GM19035 (cell line): ENCODE results near the gene LDHB.
A peak's percentile ranks its signal among the peaks of the same experiment; 100 is the strongest.
"Not testable (repeated sequence)": the region's sequence is repeated elsewhere in the genome, so short reads cannot be mapped to it uniquely, and the experiment has no call there.

Experiments used
- ATAC-seq: cut with Tn5 transposase; IDR thresholded peaks from one replicate; pipeline ENCODE4 v1.9.1; 2021; ENCODE audit not compliant: unreplicated experiment

The LDHB gene

DNA sequence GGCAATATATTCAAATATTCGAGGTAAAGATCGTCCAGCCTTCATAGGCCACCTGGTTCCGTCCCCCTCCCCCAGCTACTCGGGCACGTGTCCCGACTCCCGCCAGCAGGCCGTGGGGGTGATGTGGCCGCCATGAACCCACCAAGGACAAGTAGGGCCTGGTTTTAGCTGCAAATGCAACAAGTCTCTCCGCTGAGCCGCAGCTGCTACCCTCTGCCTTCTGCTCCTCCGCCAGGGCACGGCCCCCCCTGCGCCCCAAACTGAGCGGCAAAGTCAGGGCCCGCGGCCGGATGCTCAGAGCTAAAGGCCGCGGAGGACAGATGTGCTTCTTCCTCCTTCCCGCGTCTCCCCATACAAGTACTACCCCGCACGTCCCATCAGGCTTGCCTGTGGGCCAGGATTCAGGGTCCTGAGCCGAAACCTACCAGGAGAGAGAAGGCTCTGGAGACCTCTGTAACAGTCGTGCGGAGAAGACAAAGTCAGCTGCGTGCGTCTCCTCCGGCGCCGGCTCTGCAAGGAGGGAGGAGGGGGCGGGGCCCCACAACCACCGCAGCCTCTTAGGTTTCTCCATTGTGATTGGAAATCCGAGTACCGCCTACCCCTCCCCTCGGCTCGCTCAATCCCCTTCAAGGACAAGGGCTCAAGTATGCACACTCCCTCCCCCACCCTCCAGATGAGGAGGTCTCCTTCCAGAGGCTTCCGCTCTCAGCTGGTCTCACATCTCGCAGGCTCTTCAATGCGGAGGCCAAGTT, at the start of gene LDHB:
Gene LDHB, minus strand, starts transcription at position 517 of the 752 bp plus-strand sequence. CDS start 3,171 bp downstream, outside the sequence.
- ATAC-seq, result peak; percentile 95

GRCh38 chr12:21704847-21705246, 47.2 kb upstream of the LDHB start:
- no peak for ATAC-seq

DNA sequence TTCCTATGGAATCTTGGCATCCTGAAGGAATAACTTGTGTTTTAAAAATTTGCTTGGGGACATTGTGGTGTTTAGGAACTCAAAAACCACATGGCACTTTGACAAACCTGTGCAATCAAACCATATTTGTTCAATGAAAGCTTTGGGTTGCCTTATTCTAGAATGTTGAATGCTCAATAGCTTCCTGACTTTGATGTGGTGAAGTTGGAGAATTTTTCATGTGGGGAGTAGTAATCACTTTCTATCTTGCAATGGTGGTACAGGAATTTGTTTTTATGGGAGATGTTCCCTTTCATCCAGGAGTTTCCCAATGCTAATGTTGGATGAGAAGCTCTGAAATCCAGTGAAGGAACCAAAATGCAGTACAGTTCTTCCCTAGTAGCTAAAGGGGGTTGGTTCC, 42.2 kb upstream of the LDHB start:
- no peak for ATAC-seq

DNA sequence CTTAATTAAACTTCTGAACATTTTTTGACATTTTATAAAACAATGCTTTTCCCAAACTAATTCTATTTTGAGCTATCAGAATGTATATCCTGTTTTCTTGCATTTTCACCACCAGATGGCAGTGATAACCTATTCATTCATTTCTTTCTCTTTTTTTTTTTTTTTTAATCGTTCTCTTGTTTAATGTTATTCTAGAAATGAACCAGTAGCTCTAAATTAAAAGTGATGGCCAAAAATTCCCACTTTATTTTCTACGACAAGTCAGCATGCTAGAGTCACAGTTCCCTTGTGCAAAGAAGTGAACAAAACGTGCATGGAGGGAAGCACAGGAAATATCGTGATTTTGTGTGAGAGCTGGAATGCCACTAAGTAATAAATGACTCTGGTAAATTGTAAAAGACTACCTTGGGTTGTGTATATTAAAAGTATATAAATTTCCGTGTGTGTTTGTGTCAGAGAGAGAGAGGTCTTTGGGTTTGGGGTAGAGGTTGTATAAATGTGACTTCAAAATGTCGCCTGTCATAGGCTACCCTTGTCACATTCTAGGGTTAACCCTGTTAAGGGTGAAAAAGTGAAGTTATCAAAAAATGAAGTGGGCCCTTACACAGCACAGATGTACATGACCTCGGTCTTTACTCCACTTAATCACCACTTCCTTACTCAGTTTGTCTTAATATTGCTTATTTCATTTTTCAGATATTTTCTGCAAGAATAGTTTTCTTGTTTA, 40.4 kb upstream of the LDHB start:
- no peak for ATAC-seq

DNA sequence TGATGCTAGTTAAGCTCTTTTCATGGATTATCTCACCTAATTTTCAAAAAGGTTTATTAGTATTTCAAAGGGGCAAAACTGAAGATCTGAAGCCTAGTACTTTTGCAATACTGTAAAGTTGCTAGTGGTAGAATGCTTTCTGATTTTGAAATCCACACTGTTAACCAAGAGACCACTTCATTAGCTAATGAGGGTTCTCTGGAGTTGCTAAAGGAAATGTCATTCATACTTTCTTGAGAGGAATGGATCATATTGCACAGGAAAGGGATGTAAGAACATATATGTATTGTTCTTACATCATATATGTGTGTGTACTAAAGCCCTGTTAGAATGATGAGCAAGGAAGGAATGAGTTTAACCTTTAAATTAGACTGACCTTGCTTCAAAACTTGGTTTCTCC, 39.0 kb upstream of the LDHB start:
- no peak for ATAC-seq

- ATAC-seq, result no peak
Measured at GRCh38 chr12:21695986-21696385, 38.3 kb upstream of the LDHB start.

GRCh38 chr12:21694660-21695059, 37.0 kb upstream of the LDHB start:
- no peak for ATAC-seq

- ATAC-seq, result no peak
Measured at GRCh38 chr12:21691515-21691914, 33.9 kb upstream of the LDHB start.

GRCh38 chr12:21690704-21691368, 33.2 kb upstream of the LDHB start:
- no peak for ATAC-seq

- ATAC-seq, result no peak
Measured at GRCh38 chr12:21683115-21683514, 25.5 kb upstream of the LDHB start.

GRCh38 chr12:21678959-21679358, 21.3 kb upstream of the LDHB start:
- ATAC-seq, result no peak

DNA sequence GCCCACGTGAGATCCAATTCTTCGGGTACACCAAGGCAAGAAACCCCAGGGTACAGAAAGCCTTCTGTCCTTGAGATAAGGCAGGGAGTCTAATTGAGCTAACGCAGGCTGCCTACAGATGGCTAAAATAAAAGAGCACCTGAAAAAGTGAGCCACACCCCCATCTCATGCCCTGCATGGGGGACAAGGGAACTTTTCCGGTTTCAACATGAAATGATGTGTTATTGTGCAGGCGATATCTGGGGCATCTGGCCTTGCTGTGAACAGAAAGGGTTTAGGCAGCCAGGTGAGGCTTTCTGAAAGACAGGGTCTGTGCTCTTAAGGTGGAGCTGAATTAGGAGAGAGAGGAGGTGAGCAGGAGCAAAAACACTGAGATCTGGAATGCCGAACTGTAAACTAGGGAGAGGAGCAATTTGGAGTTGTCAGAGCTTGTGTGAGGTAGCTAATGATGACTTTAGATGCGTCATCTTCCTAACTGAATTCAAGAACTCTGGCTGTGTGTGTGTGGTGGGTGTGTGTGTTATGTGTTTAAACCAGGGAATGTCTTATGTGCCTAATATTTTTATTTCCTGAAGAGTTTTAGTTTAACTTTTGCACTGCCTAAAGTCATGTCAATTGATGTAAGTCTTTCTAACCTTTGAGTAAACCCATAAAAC, 20.1 kb upstream of the LDHB start:
- ATAC-seq, result no peak

- no peak for ATAC-seq
Measured at GRCh38 chr12:21677204-21677603, 19.6 kb upstream of the LDHB start.

- ATAC-seq, result no peak
Measured at GRCh38 chr12:21676776-21677175, 19.1 kb upstream of the LDHB start.

GRCh38 chr12:21675641-21676040, 18.0 kb upstream of the LDHB start:
- ATAC-seq, result no peak

DNA sequence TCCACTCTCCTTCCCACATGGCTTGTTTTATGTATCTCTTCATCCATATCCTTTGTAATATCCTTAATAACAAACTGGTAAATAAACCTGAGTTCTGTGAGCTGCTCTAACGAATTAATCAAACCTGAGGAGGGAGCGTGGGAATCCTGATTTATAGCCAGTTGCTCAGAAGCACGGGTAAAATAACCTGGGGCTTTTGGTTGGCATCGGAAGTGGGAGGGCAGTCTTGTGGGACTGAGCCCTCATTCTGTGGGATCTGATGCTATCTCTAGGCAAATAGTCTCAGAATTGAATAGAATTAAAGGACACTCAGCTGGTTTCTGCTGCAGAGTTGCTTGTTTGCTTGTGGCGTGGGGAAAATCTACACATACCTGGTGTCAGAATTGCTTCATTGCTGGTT, 17.5 kb upstream of the LDHB start:
- no peak for ATAC-seq

- ATAC-seq, result not testable (repeated sequence)
Measured at GRCh38 chr12:21673830-21674552, 16.3 kb upstream of the LDHB start.

GRCh38 chr12:21672146-21672545, 14.5 kb upstream of the LDHB start:
- no peak for ATAC-seq

DNA sequence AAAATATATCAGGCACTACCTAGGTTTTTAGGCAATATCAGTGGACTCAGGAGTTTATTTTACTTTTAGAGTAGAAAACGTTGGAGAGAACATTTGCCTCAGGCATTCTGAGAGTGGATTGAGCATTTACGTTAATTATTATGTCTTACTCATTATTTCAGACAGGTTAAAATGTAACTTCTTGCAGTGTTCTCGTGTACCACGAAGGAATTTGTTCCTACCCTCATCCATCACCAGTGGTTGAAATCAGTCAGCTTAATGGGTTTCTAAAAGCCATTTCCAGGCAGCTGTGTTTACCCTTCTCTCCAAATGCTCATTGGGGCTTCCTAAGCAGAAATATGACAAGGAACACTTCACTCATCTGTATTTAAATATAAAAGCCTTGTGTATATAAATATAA, 9.1 kb upstream of the LDHB start:
- no peak for ATAC-seq

- ATAC-seq, result no peak
Measured at GRCh38 chr12:21665816-21666215, 8.2 kb upstream of the LDHB start.
